Neural progenitor cell (in vitro differentiated cells): Measurements from ENCODE around the gene FRMPD2. TPM values are rescaled to one million over a fixed set of nuclear protein-coding genes. Genes with fewer than 3 reads are reported as not detected.
"Not testable (repeated sequence)": the region's sequence is repeated elsewhere in the genome, so short reads cannot be mapped to it uniquely, and the experiment has no call there.

ENCODE experiments used
- DNase-seq: peaks from one replicate; pipeline ENCODE4 v3.0.0-alpha.2; 2016; ENCODE audit warnings: low spot score
- H2AFZ ChIP-seq: fragments of 200-600 bp; sonication (generic); replicated peaks from 2 replicates; pipeline ENCODE4 v1.6.1; 2016; ENCODE audit warnings: antibody characterized with exemption
- H3F3A ChIP-seq: fragments of 200-600 bp; sonication (generic); 2 replicates; pipeline ENCODE4 v1.6.1; 2016; ENCODE audit warnings: antibody characterized with exemption, low read depth
- H3K27ac ChIP-seq: fragments of 200-600 bp; sonication (generic); 2 replicates; pipeline ENCODE4 v1.5.1; 2016; ENCODE audit warnings: mild to moderate bottlenecking
- H3K27me3 ChIP-seq: fragments of 200-600 bp; sonication (generic); 2 replicates; pipeline ENCODE4 v1.6.1; 2016; ENCODE audit warnings: mild to moderate bottlenecking, moderate library complexity
- H3K36me3 ChIP-seq: fragments of 200-600 bp; sonication (generic); 2 replicates; pipeline ENCODE4 v1.5.1; 2016
- H3K4me1 ChIP-seq: fragments of 200-600 bp; sonication (generic); 2 replicates; pipeline ENCODE4 v1.6.1; 2016; ENCODE audit warnings: mixed run types
- H3K4me2 ChIP-seq: fragments of 200-600 bp; sonication (generic); 2 replicates; pipeline ENCODE4 v1.6.1; 2016
- H3K4me3 ChIP-seq: fragments of 200-600 bp; sonication (generic); 2 replicates; pipeline ENCODE4 v1.5.1; 2016
- H3K79me2 ChIP-seq: fragments of 200-600 bp; sonication (generic); 2 replicates; pipeline ENCODE4 v1.6.1; 2016; ENCODE audit warnings: low read depth
- H3K9ac ChIP-seq: fragments of 200-600 bp; sonication (generic); 2 replicates; pipeline ENCODE4 v1.6.1; 2016
- H3K9me3 ChIP-seq: fragments of 200-600 bp; sonication (generic); 2 replicates; pipeline ENCODE4 v1.5.1; 2016; ENCODE audit warnings: low read depth
- H4K20me1 ChIP-seq: fragments of 200-600 bp; sonication (generic); 2 replicates; pipeline ENCODE4 v1.6.1; 2016; ENCODE audit warnings: low read depth
- H3K27ac Mint-ChIP-seq: 3 replicates; pipeline ENCODE4 v1.8.0; 2021; ENCODE audit warnings: mixed read lengths
- H3K27me3 Mint-ChIP-seq: 2 replicates; pipeline ENCODE4 v1.8.0; 2022; ENCODE audit warnings: low read depth, mild to moderate bottlenecking, inconsistent platforms, moderate library complexity, mixed read lengths; ENCODE audit not compliant: insufficient read depth
- H3K36me3 Mint-ChIP-seq: 3 replicates; pipeline ENCODE4 v1.8.0; 2021; ENCODE audit warnings: mixed read lengths
- H3K4me1 Mint-ChIP-seq: 3 replicates; pipeline ENCODE4 v1.8.0; 2021; ENCODE audit warnings: mixed read lengths
- H3K4me3 Mint-ChIP-seq: 3 replicates; pipeline ENCODE4 v1.8.0; 2021; ENCODE audit warnings: mild to moderate bottlenecking, moderate library complexity, mixed read lengths
- H3K9me3 Mint-ChIP-seq: 3 replicates; pipeline ENCODE4 v1.8.0; 2020; ENCODE audit warnings: mixed read lengths
- total RNA-seq: library from RNA; depleted of rRNA; stranded (reverse); fragments of >200 nt; gene quantifications from 2 replicates; pipeline ENCODE4 v1.2.3, GENCODE V29; 2015; ENCODE audit warnings: low replicate concordance

Gene FRMPD2
- total RNA-seq, 1 donor from 2014 or later, result not detected

GRCh38 chr10:48143721-48144642 is 130.5 kb downstream of the FRMPD2 start:
- not testable (repeated sequence) for H3K4me3 ChIP-seq, H3K36me3 Mint-ChIP-seq, H4K20me1 ChIP-seq, H3K9me3 ChIP-seq, H3K4me2 ChIP-seq, H3K27me3 ChIP-seq, H2AFZ ChIP-seq, H3K27ac ChIP-seq, H3K36me3 ChIP-seq, H3K27ac Mint-ChIP-seq, DNase-seq, H3K79me2 ChIP-seq, H3K4me1 Mint-ChIP-seq, H3K9ac ChIP-seq, H3F3A ChIP-seq, H3K4me1 ChIP-seq, H3K27me3 Mint-ChIP-seq, H3K9me3 Mint-ChIP-seq, H3K4me3 Mint-ChIP-seq

GRCh38 chr10:48140949-48141348 is 133.5 kb downstream of the FRMPD2 start:
- H3K27me3 ChIP-seq, H3K4me1 ChIP-seq, H3K36me3 ChIP-seq, H3K27ac Mint-ChIP-seq, H3K9me3 Mint-ChIP-seq, H3K36me3 Mint-ChIP-seq, H4K20me1 ChIP-seq, H3K4me1 Mint-ChIP-seq, H3K27ac ChIP-seq, H3K4me3 Mint-ChIP-seq, H3K79me2 ChIP-seq, H3K4me2 ChIP-seq, H2AFZ ChIP-seq, H3F3A ChIP-seq, H3K27me3 Mint-ChIP-seq, H3K9ac ChIP-seq, H3K9me3 ChIP-seq, DNase-seq, H3K4me3 ChIP-seq: not testable (repeated sequence)

GRCh38 chr10:48139953-48140850 is 134.3 kb downstream of the FRMPD2 start:
- H3K79me2 ChIP-seq, H3K36me3 Mint-ChIP-seq, H3K9me3 Mint-ChIP-seq, H3K4me2 ChIP-seq, H3K4me1 ChIP-seq, H3K4me3 Mint-ChIP-seq, H3K9me3 ChIP-seq, H3K27me3 ChIP-seq, H3K27ac Mint-ChIP-seq, H3F3A ChIP-seq, DNase-seq, H2AFZ ChIP-seq, H3K36me3 ChIP-seq, H3K9ac ChIP-seq, H3K4me3 ChIP-seq, H4K20me1 ChIP-seq, H3K27ac ChIP-seq, H3K27me3 Mint-ChIP-seq, H3K4me1 Mint-ChIP-seq: not testable (repeated sequence)

GRCh38 chr10:48128954-48129353 is 145.5 kb downstream of the FRMPD2 start:
- not testable (repeated sequence) for H3K27ac Mint-ChIP-seq, H3K27me3 Mint-ChIP-seq, H3K9me3 ChIP-seq, H3K4me2 ChIP-seq, H4K20me1 ChIP-seq, H3K4me3 ChIP-seq, H3K4me1 ChIP-seq, H3K79me2 ChIP-seq, H3K9me3 Mint-ChIP-seq, H2AFZ ChIP-seq, H3F3A ChIP-seq, H3K36me3 ChIP-seq, H3K4me3 Mint-ChIP-seq, DNase-seq, H3K9ac ChIP-seq, H3K36me3 Mint-ChIP-seq, H3K27ac ChIP-seq, H3K27me3 ChIP-seq, H3K4me1 Mint-ChIP-seq

- H3K36me3 Mint-ChIP-seq, H3K27me3 ChIP-seq, H3K9me3 Mint-ChIP-seq: not testable (repeated sequence)
Measured at GRCh38 chr10:48126251-48126650, 148.2 kb downstream of the FRMPD2 start.

GRCh38 chr10:48125631-48126030 is 148.9 kb downstream of the FRMPD2 start:
- not testable (repeated sequence) for H3K27ac ChIP-seq, H3K9me3 ChIP-seq, H3K4me3 ChIP-seq, H3K4me1 ChIP-seq, DNase-seq, H3K27me3 Mint-ChIP-seq, H3K9me3 Mint-ChIP-seq, H3K9ac ChIP-seq, H3F3A ChIP-seq, H3K36me3 ChIP-seq, H3K27me3 ChIP-seq, H3K36me3 Mint-ChIP-seq, H2AFZ ChIP-seq, H4K20me1 ChIP-seq, H3K4me3 Mint-ChIP-seq, H3K4me2 ChIP-seq, H3K79me2 ChIP-seq, H3K4me1 Mint-ChIP-seq, H3K27ac Mint-ChIP-seq

More at GRCh38 chr10:48126251-48126650, 148.2 kb downstream of the FRMPD2 start:
- H3K4me1 ChIP-seq, H3F3A ChIP-seq, H3K4me3 Mint-ChIP-seq, H3K9ac ChIP-seq, H3K4me3 ChIP-seq, H3K36me3 ChIP-seq, H3K4me2 ChIP-seq, H3K9me3 ChIP-seq, H3K27ac ChIP-seq, H3K27ac Mint-ChIP-seq, H2AFZ ChIP-seq, DNase-seq, H3K27me3 Mint-ChIP-seq, H3K79me2 ChIP-seq, H3K4me1 Mint-ChIP-seq, H4K20me1 ChIP-seq: not testable (repeated sequence)

GRCh38 chr10:48122618-48123017 is 151.9 kb downstream of the FRMPD2 start:
- not testable (repeated sequence) for H3K4me3 Mint-ChIP-seq, H3K4me1 Mint-ChIP-seq, H2AFZ ChIP-seq, H3K27me3 Mint-ChIP-seq, H3K79me2 ChIP-seq, DNase-seq, H3K4me3 ChIP-seq, H3K4me1 ChIP-seq, H3K4me2 ChIP-seq, H3F3A ChIP-seq, H3K36me3 Mint-ChIP-seq, H3K9ac ChIP-seq, H4K20me1 ChIP-seq, H3K9me3 Mint-ChIP-seq, H3K36me3 ChIP-seq, H3K9me3 ChIP-seq, H3K27ac ChIP-seq, H3K27me3 ChIP-seq, H3K27ac Mint-ChIP-seq

- not testable (repeated sequence) for H4K20me1 ChIP-seq, H3K9ac ChIP-seq, H3K4me1 Mint-ChIP-seq, H3K4me1 ChIP-seq, H3K79me2 ChIP-seq, H3K27ac ChIP-seq, DNase-seq, H3F3A ChIP-seq, H2AFZ ChIP-seq, H3K27me3 ChIP-seq, H3K27ac Mint-ChIP-seq, H3K4me3 ChIP-seq, H3K27me3 Mint-ChIP-seq, H3K4me2 ChIP-seq, H3K4me3 Mint-ChIP-seq, H3K36me3 Mint-ChIP-seq, H3K36me3 ChIP-seq, H3K9me3 ChIP-seq, H3K9me3 Mint-ChIP-seq
Measured at GRCh38 chr10:48110277-48110676, 164.2 kb downstream of the FRMPD2 start.
